MM.1S (cell line): ENCODE data around the gene CDC42EP2.

Source experiments
- CTCF ChIP-seq: fragments of 300-600 bp; sonication (generic); IDR thresholded peaks from 2 replicates; pipeline ENCODE4 v1.5.1; 2016; ENCODE audit warnings: antibody characterized with exemption, low read length, mixed read lengths
- EZH2 ChIP-seq: fragments of 300-600 bp; sonication (generic); optimal IDR thresholded peaks from 2 replicates; pipeline ENCODE3; 2017; ENCODE audit warnings: low read depth, mild to moderate bottlenecking, antibody characterized with exemption, low read length, mixed read lengths
- EZH2phosphoT487 ChIP-seq: fragments of 300-600 bp; sonication (generic); IDR thresholded peaks from 2 replicates; pipeline ENCODE4 v1.6.1; 2018; ENCODE audit warnings: antibody characterized with exemption, low read length

- TF ChIP-seq CTCF = no peak
- no peak for TF ChIP-seq EZH2phosphoT487
- no peak for TF ChIP-seq EZH2
Measured at GRCh38 chr11:65295571-65296341, 18.9 kb upstream of the CDC42EP2 start.
